GM18858 (cell line): ENCODE results near the gene ZDHHC16.
"Not testable (repeated sequence)": the region's sequence is repeated elsewhere in the genome, so short reads cannot be mapped to it uniquely, and the experiment has no call there.

Experiments used
- ATAC-seq: cut with Tn5 transposase; IDR thresholded peaks from one replicate; pipeline ENCODE4 v1.9.1; 2021; ENCODE audit not compliant: unreplicated experiment

Gene ZDHHC16

DNA sequence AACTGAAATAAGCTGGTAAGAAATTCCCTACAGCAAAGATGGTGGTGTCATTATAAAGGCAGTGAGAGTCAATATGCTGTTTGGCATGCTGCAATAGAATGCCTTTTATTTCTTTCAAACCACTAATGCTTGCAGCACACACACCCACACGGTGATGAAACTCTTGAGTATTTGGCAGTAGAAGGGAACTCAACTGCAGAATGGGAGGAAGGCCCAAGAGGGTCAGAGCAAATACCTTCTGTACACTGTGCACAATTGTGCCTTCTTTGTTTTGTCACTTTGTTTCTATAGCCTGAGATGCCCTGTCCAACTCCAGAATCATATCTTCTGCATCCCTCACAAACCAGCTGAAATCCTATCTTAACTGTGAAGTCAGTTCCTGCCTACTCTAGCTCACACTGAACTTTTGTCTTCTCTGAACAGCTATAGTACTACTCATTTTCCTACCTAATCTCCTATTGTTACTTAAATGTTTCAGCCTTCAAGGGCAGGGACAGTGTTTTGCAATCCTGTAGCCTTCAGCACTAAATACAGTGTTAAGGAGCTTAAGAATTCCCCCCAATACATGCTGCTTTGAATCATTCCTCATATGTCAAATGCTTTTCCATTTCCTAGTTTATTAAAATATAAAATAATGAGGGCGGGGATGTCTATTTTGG, 30.1 kb downstream of the ZDHHC16 start:
- ATAC-seq: no peak

DNA sequence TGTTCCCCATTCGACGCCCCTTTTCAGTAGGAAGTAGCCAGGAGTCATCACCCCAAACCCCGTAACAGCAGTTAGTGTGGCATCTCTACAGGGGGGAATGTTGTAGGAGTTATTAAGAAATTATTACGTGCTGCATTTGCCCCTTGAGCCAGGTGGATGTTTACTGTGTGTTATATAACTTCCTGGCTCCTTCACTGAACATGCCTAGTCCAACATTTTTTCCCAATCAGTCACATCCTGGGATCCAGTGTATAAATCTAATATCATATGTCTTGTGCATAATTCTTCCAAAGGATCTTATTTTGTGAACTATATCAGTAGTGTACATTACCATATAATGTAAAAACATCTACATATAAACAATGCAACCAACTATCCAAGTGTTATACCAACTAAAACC, 33.4 kb downstream of the ZDHHC16 start:
- ATAC-seq: not testable (repeated sequence)

DNA sequence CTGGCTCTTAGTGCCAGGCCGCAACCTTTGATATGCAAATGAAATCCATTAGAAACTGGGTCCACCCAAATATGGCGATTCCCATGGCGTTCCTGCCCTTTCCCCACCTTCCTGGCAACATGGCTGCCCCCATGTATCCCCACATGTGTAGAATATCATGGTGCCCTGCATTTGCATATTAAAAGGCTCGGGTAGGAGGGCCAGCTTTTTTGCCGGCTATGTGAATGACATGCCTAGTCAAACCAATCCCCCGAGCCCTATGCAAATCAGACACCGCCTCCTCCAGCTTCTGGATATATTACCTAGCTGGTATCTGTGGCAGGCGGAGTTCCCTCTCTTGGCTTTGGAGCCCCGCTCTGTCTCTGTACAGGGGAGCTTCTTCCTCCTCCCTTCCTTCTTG, 34.0 kb downstream of the ZDHHC16 start:
- no peak for ATAC-seq

DNA sequence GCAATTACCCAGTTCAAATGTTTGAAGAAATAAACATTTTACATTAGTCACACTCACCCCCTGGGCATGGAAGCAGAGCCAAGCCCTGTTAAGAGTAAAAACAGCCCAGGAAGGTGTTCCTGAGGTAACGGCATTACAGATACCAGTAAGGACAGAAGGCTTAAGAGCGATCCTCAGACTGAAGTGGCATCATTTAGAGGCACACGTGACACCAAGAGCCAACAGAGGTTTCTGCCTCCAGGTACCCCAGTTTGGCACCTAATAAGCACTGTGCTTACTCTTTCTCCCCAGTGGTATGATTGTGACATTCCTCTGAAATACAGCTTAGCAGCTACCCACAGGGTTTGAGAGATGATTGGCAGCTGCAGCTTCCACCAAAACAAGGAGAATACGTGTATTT, 35.1 kb downstream of the ZDHHC16 start:
- ATAC-seq: no peak

DNA sequence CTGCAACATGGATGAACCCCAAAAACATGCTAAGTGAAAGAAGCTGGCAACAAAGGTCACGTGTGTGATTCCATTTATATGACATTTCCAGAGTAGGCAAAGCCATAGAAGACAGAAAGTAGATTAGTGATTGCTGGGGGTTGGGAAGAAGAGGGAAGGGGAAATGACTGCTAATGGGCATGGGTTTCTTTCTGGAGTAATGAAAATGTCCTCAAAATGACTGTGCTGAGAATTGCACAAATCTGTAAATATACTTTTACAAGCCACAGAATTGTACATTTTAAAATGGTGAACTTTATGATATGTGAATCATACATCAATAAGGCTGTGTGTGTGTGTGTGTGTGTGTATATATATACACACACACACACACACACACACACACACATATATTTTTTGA, 36.4 kb downstream of the ZDHHC16 start:
- ATAC-seq: no peak

DNA sequence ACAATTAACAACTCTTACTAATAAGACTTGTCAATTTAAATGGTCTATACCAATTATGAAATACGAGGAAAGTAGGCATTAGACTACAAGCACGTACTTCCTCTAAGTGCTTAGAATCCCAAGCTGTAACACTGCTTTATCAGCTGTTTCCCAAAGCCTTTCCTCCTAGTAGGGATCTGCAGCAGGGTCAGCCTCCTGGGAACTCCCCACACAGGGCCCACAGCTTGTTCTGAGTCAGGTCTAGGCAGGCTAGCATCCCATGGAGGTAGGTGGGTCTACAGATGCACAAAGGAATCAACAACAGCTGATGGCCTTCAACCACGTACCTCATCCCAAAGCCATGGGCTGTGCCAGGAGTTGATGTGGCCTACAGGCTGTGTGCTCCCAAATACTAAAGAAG, 37.5 kb downstream of the ZDHHC16 start:
- ATAC-seq: no peak

DNA sequence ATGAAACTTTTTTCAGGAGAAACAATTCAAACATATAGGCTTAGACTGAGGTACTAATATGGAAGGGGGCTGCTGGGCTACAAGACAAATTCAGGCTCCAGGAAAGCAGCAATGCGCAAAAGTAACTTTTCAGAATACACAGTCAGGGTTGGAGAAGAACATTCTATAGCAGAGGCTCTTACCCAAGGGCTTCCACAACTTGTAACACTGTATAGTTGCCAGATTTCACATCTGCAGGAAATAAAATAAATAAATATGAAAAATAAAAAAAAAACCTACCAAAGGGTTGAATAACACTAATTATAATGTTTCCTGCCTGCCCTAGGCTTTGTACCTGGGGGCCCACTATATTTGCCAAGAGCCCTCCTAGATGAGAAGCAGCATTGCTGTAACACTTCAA, 37.9 kb downstream of the ZDHHC16 start:
- no peak for ATAC-seq

DNA sequence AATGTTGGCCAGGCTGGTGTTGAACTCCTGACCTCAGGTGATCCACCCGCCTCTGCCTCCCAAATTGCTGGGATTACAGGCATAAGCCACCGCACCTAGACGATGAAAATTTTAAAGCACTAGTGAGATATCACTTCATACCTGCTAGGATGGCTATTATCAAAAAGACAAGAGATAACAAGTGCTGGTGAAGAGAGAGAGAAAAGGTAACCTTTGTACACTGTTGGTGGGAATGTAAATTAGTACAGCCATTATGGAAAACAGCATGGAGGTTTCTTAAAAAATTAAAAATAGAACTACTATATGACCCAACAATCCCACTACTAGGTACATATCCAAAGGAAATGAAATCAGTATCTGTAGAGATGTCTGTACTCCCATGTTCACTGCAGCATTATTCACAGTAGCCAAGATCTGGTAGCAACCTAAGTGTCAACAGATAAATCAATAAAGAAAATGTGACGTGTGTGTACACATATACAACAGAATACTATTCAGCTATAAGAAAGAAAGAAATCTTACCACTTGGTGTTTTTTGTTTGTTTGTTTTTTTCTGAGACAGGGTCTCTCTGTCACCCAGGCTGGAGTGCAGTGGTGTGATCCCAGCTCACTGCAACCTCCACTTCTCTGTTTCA, 39.8 kb downstream of the ZDHHC16 start:
- ATAC-seq: no peak

DNA sequence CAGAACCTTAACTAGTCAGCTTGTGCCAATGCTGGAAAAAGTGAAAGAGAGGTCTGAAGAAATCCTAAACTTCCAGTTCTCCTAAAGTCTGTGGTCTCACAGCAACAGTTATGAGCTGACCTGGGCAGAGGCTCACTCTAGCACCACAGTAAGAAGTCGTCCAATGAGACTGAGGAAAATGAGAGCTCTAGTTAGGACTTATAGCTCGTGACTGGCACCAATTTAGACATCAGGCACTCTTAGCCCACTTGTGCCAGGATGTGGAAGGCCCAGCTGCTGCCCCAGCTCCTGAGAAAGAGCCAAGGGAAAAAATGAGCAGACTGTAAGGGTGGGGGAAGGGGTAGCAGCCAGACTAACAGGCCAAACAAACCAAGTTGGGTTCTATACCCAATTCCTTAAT, 44.6 kb downstream of the ZDHHC16 start:
- no peak for ATAC-seq

DNA sequence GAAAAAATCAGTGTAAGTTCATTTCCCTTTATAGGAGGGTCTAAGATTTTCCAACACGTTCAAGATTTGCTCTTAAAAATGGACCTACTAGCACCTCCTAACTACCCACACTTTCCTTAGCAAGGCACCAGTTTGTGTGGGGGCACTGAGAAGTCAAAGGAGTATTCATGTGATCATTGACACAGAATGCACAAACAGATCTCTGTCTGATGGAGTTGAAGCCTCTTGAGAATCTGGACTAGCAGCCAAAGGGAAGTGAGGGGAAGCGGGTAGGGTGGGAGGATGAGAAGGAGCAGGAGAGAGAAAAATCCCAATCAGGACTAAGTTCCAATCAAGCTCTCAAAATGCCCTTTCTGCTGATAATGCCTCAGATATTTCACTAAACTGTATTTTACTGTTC, 48.2 kb downstream of the ZDHHC16 start:
- ATAC-seq: no peak

DNA sequence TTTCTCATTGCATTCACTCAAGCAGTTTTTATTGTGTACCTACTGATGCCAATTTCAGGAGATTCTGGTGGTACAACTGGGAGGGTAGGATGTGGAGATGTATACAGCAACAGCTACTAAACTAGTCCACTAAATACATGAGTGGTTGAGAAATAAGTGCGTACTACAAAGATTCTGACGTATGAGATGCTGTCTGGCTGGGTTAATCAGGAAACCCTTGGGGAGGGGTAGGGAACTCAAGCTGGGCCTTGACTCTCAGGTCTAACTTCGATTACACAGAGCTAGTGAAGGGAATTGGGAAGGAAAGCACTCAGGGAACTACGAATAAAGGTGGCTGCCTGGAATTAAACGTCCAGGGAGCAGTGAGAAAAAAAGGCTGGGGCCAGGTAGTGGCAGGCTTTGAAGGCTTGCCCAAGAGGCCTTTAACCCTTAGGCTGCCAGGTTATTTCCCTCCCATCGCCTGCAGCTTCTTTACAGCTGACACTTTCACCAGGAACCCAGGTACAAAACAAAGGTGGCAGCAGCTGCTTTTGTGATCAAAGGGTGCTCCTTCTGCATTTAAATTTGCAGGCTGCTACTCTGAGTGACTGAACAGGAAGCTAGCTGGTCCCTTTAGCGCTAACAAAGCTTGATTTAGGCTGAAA, 49.0 kb downstream of the ZDHHC16 start:
- ATAC-seq: no peak

DNA sequence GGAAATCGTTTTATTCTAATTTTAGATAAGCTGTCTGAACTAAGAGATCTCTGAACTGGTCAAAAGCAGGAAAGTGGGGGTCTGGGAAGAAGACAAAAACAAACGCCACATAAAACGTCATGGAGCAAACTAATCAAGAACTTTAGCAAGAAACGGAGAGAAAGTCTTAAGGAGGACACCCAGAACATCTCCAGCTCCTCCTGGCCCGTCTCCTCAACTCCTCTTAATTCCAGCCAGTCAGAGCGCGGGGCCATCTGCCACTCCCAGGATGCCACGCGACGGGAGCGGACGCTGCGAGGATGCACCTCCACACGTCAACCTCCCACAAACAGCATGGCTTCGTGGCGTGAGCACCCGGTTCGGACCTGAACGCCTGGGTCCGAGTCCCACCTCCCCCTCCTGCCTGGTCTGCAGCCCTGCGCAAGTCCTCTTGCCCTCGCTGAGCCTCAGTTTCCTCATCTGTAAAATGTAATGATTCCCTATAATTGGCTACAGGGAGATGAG, 51.6 kb downstream of the ZDHHC16 start:
- ATAC-seq: no peak

DNA sequence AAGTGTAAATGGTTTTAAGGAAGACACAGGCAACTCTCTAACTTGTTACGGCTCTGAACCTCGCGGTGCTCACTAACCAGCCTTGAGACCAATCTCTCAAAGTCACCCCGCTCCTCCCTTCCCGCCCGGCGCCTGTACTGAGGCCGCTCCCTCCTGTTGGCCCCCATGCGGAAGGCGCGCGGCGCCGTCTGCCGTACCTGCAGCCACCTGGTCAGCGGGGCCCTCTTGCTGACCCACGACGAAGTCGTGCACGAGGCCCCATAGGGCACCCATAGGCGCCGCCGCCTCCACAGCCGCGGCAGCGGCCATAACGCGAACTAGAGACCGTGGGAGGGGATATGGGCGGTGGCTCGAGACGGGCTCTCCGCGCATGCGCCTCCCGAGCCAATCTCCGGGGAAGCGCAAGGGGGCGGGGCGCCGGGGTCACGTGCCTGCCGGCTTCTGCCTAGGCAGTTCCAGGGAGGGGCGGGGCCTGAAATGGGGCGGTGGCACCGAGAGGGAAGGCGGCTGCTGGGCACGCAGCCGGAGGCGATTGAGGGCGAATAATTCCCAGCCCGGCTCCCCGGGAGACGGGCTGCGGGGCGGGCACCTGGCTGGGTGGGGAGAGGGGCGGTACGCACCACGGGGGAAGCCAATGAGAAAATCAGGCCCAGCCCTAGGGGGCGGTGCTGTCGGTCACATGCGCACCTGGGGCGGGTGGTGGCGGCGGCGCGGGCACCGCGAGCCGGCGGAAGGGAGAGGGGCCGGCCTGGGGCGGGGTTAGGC, 52.3 kb downstream of the ZDHHC16 start, which contains the start of gene MMS19:
Gene MMS19 (minus strand): TSS at position 347 of the 765 bp plus-strand sequence. CDS start 38 bp downstream, at position 309.
- ATAC-seq: peak; percentile 80

DNA sequence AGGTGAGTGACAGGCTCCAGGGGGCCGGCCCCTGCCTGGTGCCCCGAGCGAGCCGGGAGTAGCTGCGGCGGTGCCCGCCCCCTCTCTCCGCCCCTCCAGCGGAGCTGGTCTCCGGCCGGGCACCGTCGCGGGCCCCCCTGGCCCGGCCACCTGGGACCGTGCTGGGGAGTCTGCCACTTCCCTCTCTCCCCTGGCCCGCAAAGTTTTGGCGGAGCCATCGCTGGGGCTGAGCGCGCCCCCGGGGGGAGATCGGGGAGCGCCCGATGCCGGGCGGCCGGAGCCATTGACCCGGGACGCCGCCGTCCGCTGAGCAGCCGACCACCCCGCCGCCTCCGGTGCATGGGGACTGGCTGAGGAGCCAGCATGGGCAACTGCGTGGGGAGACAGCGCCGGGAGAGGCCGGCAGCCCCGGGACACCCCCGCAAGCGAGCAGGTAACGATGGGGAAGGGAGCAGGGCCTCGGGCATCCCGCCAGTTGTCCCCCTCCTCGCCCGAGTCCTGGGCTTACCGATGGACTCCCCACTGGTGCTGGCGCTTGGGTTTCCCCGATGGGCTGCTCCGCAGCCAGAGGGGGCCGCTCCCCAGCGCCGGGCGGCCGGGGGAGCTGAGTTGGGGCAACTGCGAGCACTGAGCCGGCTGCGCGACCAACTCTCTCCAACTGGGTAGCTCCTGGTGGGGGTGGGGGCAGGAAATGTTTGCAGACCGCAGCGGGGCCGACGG, 53.0 kb downstream of the ZDHHC16 start, which contains the start of gene UBTD1:
Gene UBTD1 (plus strand): TSS at position 84 of the 720 bp plus-strand sequence. CDS start 280 bp downstream, at position 364.
- no peak for ATAC-seq

DNA sequence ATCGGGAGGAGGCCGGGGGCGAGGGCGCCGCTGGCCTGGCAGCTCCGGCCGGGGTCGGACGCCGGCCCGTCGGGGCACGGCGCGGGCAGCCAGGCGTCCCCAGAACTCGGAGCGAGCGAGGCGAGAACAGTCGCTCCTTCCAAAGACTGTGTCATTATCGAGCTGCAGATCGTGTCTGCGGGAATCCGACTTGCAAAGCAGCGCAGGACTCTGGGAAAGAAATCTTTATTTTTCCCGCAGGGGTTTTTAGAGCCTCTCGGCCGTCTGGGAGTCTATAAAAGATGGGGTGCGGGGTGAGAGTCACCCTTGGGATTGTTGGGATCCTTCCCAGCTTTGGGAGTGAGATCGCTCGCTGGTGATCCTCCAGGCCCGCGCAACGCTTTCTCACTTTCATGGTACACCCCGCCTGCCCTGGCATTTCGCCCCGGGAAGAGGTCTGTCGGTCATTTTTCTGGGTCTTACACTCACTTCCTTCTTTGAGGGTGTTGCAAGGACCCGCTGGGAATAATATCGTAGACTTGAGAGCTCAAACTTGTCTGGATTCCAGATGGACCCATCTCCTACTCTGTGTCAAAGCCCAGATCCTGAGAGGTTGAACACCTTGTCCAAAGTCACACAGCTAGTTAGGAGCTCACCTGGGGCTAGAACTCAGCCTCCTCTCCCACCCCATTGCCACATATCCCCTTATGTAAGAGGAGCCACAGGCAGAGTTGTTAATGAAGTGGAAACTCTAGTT, 53.8 kb downstream of the ZDHHC16 start:
- no peak for ATAC-seq

DNA sequence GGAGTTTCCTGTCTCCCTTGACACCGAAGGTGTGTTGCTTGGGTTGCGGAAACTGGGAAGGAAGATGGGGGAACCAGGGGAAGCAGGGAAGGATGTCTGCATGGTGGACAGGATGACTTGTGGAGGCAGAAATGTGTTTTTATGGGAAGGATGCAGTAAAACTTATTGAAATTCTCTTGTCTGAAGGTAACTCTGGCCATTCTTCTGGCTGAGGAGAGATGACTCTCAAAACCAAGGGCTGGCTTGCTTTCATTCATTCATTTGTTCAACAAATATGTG, 54.3 kb downstream of the ZDHHC16 start:
- no peak for ATAC-seq

DNA sequence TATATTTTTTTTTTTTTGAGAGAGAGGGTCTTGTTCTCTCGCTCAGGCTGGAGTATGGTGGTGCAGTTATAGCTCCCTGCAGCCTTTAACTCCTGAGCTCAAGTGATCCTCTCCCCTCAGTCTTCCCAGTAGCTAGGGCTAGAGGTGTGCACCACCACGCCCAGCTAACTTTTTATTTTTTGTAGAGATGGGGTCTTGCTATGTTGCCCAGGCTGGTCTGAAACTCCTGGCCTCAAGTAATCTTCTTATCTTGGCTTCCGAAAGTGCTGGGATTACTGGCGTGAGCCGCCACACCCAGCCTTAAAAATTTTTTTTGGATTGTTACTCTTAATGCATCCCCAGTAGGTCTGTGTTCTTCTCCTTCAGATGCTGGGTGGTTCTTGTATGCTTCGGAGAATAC, 56.9 kb downstream of the ZDHHC16 start:
- ATAC-seq: no peak

DNA sequence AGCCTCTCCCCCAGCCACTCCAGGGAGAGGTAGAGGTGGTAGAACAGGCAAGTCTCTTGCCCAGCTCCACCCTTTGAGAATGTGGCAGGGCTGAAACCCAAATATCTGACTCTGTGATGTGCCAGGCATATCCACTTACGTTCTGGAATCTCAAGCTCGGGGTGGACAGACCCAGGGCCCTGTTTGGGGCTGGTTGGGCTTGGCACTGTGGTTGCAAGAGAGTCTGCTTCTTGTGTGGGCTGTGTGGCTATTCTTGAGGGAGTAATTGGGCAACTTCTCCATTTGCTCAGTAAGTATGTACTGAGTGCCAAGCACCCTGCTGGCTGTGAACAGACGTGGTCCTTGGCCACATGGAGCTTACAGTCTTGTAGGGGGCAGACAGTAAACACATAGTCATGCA, 57.4 kb downstream of the ZDHHC16 start:
- no peak for ATAC-seq

DNA sequence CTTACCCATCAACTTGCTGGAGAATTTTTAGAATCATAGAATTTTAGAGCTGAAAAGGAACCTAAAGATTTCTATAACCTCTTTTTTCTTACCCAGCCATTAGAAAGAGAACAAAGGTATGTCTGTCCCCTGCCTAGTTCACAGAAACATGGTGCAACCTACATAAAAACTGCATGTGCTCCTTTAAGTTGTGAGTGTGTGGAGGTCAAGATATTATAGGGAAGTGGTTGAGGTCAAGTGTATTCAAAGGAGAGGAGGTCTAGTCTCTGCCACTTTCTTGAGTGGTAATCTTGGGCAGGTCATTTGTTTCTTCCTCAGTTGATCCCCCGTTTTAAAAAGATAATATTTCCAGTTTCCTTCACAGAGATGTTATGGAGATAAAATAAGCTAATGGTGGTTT, 59.2 kb downstream of the ZDHHC16 start:
- no peak for ATAC-seq
